GM12873 (cell line): Measurements from ENCODE around the gene C4orf51.

Source experiments
- TF ChIP-seq, protein P1 (sequence below): IDR thresholded peaks from 2 replicates; pipeline ENCODE4 v1.5.1; 2012; ENCODE audit warnings: low read depth, mild to moderate bottlenecking, moderate library complexity, low read length, control low read depth; ENCODE audit not compliant: insufficient read depth; ENCODE audit errors: missing control alignments

Gene C4orf51

DNA sequence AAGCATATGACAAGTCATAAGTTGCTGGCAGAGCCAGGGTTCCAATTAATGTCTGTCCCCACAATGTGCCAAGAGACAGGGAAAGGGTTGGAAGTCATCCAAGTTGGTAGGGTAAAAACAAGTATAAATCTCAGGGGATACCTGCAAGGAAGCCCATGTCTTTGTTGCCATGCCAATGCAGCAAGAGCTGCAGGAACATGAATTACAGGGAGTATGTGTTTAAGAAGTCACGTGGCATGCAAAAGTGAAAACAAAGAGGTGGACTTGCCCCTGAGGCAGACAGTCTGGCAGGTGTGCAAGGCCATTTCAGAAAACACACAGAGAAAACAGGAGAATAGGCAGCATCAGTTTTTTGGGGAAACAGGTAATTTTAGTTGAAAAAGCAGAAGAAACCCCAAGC is 29.4 kb downstream of the C4orf51 start:
- TF ChIP-seq, protein P1, sequence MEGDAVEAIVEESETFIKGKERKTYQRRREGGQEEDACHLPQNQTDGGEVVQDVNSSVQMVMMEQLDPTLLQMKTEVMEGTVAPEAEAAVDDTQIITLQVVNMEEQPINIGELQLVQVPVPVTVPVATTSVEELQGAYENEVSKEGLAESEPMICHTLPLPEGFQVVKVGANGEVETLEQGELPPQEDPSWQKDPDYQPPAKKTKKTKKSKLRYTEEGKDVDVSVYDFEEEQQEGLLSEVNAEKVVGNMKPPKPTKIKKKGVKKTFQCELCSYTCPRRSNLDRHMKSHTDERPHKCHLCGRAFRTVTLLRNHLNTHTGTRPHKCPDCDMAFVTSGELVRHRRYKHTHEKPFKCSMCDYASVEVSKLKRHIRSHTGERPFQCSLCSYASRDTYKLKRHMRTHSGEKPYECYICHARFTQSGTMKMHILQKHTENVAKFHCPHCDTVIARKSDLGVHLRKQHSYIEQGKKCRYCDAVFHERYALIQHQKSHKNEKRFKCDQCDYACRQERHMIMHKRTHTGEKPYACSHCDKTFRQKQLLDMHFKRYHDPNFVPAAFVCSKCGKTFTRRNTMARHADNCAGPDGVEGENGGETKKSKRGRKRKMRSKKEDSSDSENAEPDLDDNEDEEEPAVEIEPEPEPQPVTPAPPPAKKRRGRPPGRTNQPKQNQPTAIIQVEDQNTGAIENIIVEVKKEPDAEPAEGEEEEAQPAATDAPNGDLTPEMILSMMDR = no peak

DNA sequence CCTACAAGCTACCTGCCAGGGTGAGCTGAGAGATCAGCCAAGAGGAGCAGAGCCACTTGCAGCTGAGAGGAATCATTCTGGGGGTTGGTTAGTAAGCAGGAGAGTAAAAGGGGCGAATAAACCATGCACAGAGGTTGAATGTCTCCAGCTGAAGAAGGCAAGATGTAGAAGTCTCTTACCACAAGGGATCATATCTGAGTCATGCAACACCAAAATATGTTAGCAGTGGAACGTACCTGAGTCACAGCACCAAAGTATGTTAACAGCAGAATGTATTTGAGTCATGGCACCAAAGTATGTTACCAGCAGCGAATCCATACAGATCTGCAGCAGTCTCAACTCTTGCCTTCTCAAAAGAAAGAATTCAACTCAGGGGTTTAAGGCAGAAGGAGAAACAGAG is 29.9 kb downstream of the C4orf51 start:
- TF ChIP-seq, protein P1 = no peak

DNA sequence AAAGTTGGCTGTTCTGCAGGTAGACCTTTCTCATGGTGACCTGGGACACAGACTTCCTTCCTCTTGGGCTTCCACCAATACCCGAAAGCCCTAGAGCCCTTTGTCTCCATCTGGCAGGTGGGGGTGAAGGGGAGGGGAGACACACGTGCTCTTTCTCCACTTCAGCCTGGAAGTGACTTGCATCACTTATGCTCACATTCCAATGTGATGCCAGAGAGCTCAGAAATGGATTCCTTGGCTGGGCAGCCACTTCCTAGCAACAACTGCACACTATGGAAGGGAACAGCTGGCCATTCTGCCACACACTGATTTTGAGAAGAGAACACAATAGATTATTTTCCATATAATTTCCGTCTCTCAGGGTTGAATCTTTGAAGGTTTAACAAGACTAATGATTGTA is 36.3 kb downstream of the C4orf51 start:
- TF ChIP-seq, protein P1 = no peak

DNA sequence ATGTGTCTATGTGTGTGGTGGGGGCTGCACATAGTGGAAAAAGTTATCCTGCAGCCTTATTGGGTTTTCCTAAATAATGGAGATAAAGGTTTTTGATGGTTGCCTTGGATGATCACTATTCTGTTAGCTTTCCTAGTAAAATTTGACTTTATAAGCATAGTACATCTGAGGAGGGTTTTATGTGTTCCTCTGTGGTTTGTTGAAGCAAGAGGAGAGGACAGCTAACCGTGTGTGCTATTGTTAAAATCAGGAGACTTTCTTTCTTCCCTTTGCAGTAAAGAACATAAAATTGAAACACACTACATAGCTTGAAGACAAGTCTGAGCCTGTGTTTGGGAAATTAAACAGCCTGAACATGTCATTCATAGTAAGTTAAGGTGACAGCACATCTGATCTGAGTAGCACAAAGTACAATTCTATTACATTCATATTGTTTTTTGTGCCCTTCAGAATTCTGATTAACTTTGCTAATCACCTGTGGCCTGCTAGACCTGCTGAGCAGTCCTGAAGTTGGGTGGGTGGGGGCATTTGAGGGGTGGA is 36.8 kb downstream of the C4orf51 start:
- TF ChIP-seq, protein P1 = no peak

DNA sequence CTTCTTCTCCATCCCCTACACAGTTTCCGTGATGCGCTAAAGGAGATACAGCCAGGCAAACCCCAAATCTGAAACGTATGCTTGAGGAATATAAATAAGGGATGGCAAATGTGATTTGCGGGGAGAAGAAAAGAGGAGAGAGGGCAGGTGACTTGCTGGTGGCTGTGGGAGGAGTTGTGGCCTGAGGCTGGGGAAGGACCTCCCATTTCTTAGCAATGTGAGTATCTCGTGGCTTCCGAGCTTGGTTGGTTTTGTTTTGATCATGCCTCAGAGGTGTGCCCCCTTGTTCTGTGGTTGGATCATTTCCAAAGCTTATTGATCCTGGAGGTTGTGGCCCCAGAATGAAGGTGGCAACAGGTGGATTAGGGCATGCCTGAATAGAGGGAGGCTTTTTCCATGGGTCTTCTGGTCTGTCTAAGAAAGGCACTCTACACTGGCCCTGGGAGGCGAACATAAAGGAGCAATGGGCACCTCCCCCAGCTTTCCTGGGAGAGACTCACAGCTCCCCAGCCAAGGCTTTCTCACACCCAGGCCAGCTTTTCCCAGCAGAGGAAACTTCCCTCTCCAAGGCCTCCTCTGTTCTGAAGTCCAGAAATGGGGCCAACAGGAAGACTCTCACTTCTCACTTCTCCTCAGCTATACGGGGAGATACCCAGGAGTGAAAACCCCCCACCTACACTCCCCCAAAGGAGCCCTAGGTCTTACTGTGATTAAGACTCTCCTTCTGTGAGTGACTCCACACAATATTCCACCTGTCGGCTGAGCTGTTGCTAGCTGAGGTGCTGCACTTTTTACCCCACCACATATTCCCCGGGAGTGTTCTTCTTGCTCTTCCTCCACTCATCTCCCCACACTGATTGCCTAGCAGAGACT is 40.0 kb downstream of the C4orf51 start:
- TF ChIP-seq, protein P1 = no peak

DNA sequence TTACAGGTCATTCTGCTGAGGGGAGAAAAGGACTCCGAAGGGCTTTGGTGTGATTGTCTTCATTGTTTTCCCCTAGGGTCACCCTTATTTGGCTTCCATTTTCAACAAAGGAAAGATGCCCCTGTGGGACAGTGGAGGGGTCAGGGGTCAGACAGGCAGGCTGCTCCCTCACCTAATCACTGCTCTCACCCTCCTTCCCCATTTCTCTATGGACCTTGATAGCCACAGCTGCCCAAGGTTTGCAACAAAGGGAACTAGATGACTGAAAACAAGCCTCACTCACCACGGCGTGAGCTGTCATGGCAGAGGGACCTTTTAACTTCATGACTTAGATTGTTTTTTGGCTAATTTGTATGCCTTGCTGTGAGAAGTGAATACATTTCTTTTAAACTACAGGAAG is 40.7 kb downstream of the C4orf51 start:
- TF ChIP-seq, protein P1 = no peak

DNA sequence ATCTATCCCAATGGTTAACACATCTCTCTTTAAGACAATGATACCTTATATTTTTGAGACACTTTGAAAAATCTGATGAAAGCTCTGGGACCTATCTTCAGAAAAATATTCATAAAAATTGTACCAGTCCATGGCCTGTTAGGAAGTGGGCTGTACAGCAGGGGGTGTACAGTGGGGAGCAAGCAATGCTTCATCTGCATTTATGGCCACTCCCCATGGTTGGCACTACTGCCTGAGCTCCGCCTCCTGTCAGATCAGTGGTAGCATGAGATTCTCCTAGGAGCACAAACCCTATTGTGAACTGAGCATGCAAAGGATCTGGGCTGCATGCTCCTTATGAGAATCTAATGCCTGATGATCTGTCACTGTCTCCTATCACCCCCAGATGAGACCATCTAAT is 42.6 kb downstream of the C4orf51 start:
- TF ChIP-seq, protein P1 = no peak
